H1 (cell line): ENCODE measurements around the gene MICU1. TPM values are rescaled to one million over a fixed set of nuclear protein-coding genes. Genes with fewer than 3 reads are reported as not detected.
A peak's percentile ranks its signal among the peaks of the same experiment; 100 is the strongest.

ENCODE experiments used
- CTCF ChIA-PET: fragments of 300-600 bp; sonication (Branson Sonifier 250); formaldehyde crosslinking; loops from one replicate; lab custom pipeline; 2021; ENCODE audit not compliant: partially characterized antibody; lab: Charles Lee
- POLR2A ChIA-PET: fragments of 300-600 bp; sonication (Branson Sonifier 250); formaldehyde crosslinking; loops from one replicate; lab custom pipeline; 2021; ENCODE audit warnings: inconsistent platforms; ENCODE audit not compliant: partially characterized antibody; lab: Charles Lee
- DNase-seq, 2 experiments: peaks; one replicate each; pipeline versions ENCODE4 v3.0.0 to v3.0.0-alpha.2; 2010 to 2022; ENCODE audit warnings: low spot score in 2 of 2, low read depth in 1 of 2, mixed read lengths in 1 of 2
- FAIRE-seq: peaks from 2 replicates; lab custom pipeline; 2011; peaks lifted over from hg19 to GRCh38; lab: Jason Lieb, UNC
- H2AFZ ChIP-seq: 2 replicates; pipeline ENCODE4 v1.8.1; 2012; ENCODE audit warnings: low read length, inconsistent platforms
- H2AK5ac ChIP-seq: 2 replicates; pipeline ENCODE4 v1.6.1; 2013; ENCODE audit warnings: low read depth, low read length
- H2BK120ac ChIP-seq: replicated peaks from 2 replicates; pipeline ENCODE3; 2013; ENCODE audit warnings: low read depth, low read length, inconsistent platforms
- H2BK12ac ChIP-seq: 2 replicates; pipeline ENCODE4 v1.6.1; 2013; ENCODE audit warnings: low read depth, low read length
- H2BK15ac ChIP-seq: 2 replicates; pipeline ENCODE4 v1.6.1; 2013; ENCODE audit warnings: low read length
- H2BK20ac ChIP-seq: 2 replicates; pipeline ENCODE4 v1.6.1; 2013; ENCODE audit warnings: low read length
- H2BK5ac ChIP-seq: 2 replicates; pipeline ENCODE4 v1.6.1; 2013; ENCODE audit warnings: low read depth, low read length
- H3K14ac ChIP-seq: 2 replicates; pipeline ENCODE4 v1.6.1; 2013; ENCODE audit warnings: inconsistent platforms; ENCODE audit not compliant: insufficient read length
- H3K18ac ChIP-seq: 2 replicates; pipeline ENCODE4 v1.6.1; 2013; ENCODE audit warnings: low read length; ENCODE audit errors: extremely low read depth
- H3K23ac ChIP-seq: 2 replicates; pipeline ENCODE4 v1.6.1; 2013; ENCODE audit warnings: inconsistent platforms; ENCODE audit not compliant: insufficient read length
- H3K23me2 ChIP-seq: 2 replicates; pipeline ENCODE4 v1.6.1; 2013; ENCODE audit warnings: low read depth, low read length
- H3K27ac ChIP-seq: 2 replicates; pipeline ENCODE4 v1.6.1; 2011; ENCODE audit warnings: low read depth, low read length, inconsistent platforms
- H3K27me3 ChIP-seq, 4 experiments: replicated peaks in 1 of 4; 1 replicate in 1 of 4; 2 replicates in 3 of 4; pipeline versions ENCODE4 v1.6.1 to v1.8.1; 2011 to 2013; ENCODE audit warnings: low read length in 3 of 4, mild to moderate bottlenecking in 3 of 4, inconsistent platforms in 2 of 4, mixed read lengths in 2 of 4, moderate library complexity in 1 of 4; ENCODE audit not compliant: control insufficient read depth in 3 of 4, insufficient read depth in 3 of 4; ENCODE audit errors: extremely low read depth in 1 of 4
- H3K36me3 ChIP-seq, 4 experiments: 2 replicates each; pipeline versions ENCODE4 v1.6.1 to v1.8.1; 2011 to 2013; ENCODE audit warnings: mild to moderate bottlenecking in 4 of 4, low read length in 3 of 4, moderate library complexity in 2 of 4, control low read depth in 1 of 4, inconsistent platforms in 1 of 4; ENCODE audit not compliant: insufficient read depth in 4 of 4, control insufficient read depth in 2 of 4
- H3K4ac ChIP-seq: replicated peaks from 2 replicates; pipeline ENCODE3; 2013; ENCODE audit warnings: low read length, low read depth, mixed read lengths, inconsistent platforms; ENCODE audit not compliant: insufficient read length
- H3K4me1 ChIP-seq, 4 experiments: replicated peaks in 1 of 4; 1 replicate in 1 of 4; 2 replicates in 3 of 4; pipeline versions ENCODE4 v1.6.1 to v1.8.1; 2011 to 2013; ENCODE audit warnings: low read length in 3 of 4, inconsistent platforms in 2 of 4, mixed read lengths in 1 of 4; ENCODE audit not compliant: insufficient read depth in 4 of 4, control insufficient read depth in 3 of 4
- H3K4me2 ChIP-seq, 2 experiments: 2 replicates each; pipeline versions ENCODE4 v1.6.1 to v1.8.1; 2011 to 2013; ENCODE audit warnings: low read depth in 2 of 2, low read length in 2 of 2, control low read depth in 1 of 2, inconsistent platforms in 1 of 2, mild to moderate bottlenecking in 1 of 2; ENCODE audit not compliant: insufficient read depth in 1 of 2
- H3K4me3 ChIP-seq, 4 experiments: fragments of 200-600, 300-600 bp in 1 of 4; sonication (generic), shearing (Covaris generic), sonication (Bioruptor Twin) in 1 of 4; 2 replicates each; pipeline versions ENCODE4 v1.5.1 to v1.8.1; 2011 to 2016; ENCODE audit warnings: low read length in 4 of 4, low read depth in 3 of 4, control low read depth in 2 of 4, inconsistent platforms in 2 of 4, mild to moderate bottlenecking in 2 of 4, mixed read lengths in 1 of 4, moderate library complexity in 1 of 4; ENCODE audit not compliant: insufficient read depth in 2 of 4; ENCODE audit errors: extremely low read depth in 1 of 4
- H3K56ac ChIP-seq: replicated peaks from 2 replicates; pipeline ENCODE3; 2013; ENCODE audit warnings: low read depth, mild to moderate bottlenecking, mixed read lengths, low read length, inconsistent platforms; ENCODE audit not compliant: insufficient read length
- H3K79me1 ChIP-seq: 2 replicates; pipeline ENCODE4 v1.6.1; 2013; ENCODE audit warnings: low read depth, low read length, control low read depth
- H3K79me2 ChIP-seq, 2 experiments: 2 replicates each; pipeline versions ENCODE4 v1.6.1 to v1.8.1; 2012 to 2013; ENCODE audit warnings: low read length in 2 of 2, mild to moderate bottlenecking in 2 of 2, inconsistent platforms in 1 of 2; ENCODE audit not compliant: insufficient read depth in 2 of 2, control insufficient read depth in 1 of 2
- H3K9ac ChIP-seq, 4 experiments: replicated peaks in 1 of 4; 1 replicate in 1 of 4; 2 replicates in 3 of 4; pipeline versions ENCODE4 v1.6.1 to v1.8.1; 2011 to 2013; ENCODE audit warnings: low read depth in 3 of 4, low read length in 3 of 4, control low read depth in 2 of 4, mild to moderate bottlenecking in 2 of 4, moderate library complexity in 2 of 4, inconsistent platforms in 1 of 4; ENCODE audit errors: extremely low read depth in 1 of 4
- H3K9me3 ChIP-seq, 2 experiments: 2 replicates each; pipeline versions ENCODE4 v1.6.1 to v1.8.1; 2012 to 2013; ENCODE audit warnings: mild to moderate bottlenecking in 2 of 2, moderate library complexity in 2 of 2, control low read depth in 1 of 2, inconsistent platforms in 1 of 2, low read depth in 1 of 2, low read length in 1 of 2, mixed read lengths in 1 of 2; ENCODE audit not compliant: insufficient read depth in 2 of 2
- H4K20me1 ChIP-seq, 2 experiments: replicated peaks in 1 of 2; 2 replicates each; pipeline versions ENCODE3 to v1.8.1; 2011 to 2013; ENCODE audit warnings: inconsistent platforms in 2 of 2, low read length in 2 of 2, mild to moderate bottlenecking in 1 of 2; ENCODE audit not compliant: insufficient read depth in 2 of 2, control insufficient read depth in 1 of 2
- H4K5ac ChIP-seq: 2 replicates; pipeline ENCODE4 v1.6.1; 2013; ENCODE audit warnings: low read length, low read depth, mixed read lengths, inconsistent platforms; ENCODE audit not compliant: insufficient read length
- H4K8ac ChIP-seq: 2 replicates; pipeline ENCODE4 v1.8.0; 2013; ENCODE audit warnings: mild to moderate bottlenecking, moderate library complexity, low read length, inconsistent platforms; ENCODE audit not compliant: insufficient read depth; ENCODE audit errors: extremely low read depth
- H4K91ac ChIP-seq: replicated peaks from 2 replicates; pipeline ENCODE3; 2013; ENCODE audit warnings: low read length, mixed read lengths, inconsistent platforms; ENCODE audit not compliant: insufficient read length
- CTBP2 ChIP-seq: IDR thresholded peaks from 2 replicates; pipeline ENCODE4 v1.7.0; 2011; ENCODE audit warnings: borderline replicate concordance, mild to moderate bottlenecking, moderate library complexity, mixed read lengths, low read length; ENCODE audit not compliant: insufficient read depth, insufficient read length
- GTF2F1 ChIP-seq: IDR thresholded peaks from 2 replicates; pipeline ENCODE4 v1.6.1; 2012; ENCODE audit warnings: low read depth, low read length, improper control_type of control experiment, borderline replicate concordance
- NANOG ChIP-seq: IDR thresholded peaks from 2 replicates; pipeline ENCODE4 v1.6.1; 2011; ENCODE audit warnings: low read length, low read depth, mild to moderate bottlenecking, inconsistent platforms; ENCODE audit not compliant: insufficient read depth, poor library complexity, severe bottlenecking
- SIX5 ChIP-seq: IDR thresholded peaks from 2 replicates; pipeline ENCODE4 v1.6.1; 2011; ENCODE audit warnings: mild to moderate bottlenecking, low read depth, low read length
- TAF1 ChIP-seq: IDR thresholded peaks from 2 replicates; pipeline ENCODE4 v1.6.1; 2011; ENCODE audit warnings: mild to moderate bottlenecking, low read depth, low read length
- TEAD4 ChIP-seq: IDR thresholded peaks from 2 replicates; pipeline ENCODE4 v1.6.1; 2012; ENCODE audit warnings: low read depth, low read length, inconsistent platforms, mixed read lengths
- WGBS, 2 experiments: shearing (Covaris generic) in 1 of 2; methylation state at CpG; one replicate each; pipeline versions ENCODE4 v1.1.6 to v1.1.7; 2013 to 2015; ENCODE audit warnings: low lambda C conversion rate in 2 of 2, mixed read lengths in 2 of 2, inconsistent platforms in 1 of 2, low coverage in 1 of 2, missing lambda C conversion rate in 1 of 2; ENCODE audit not compliant: insufficient replicate concordance in 2 of 2, insufficient coverage in 1 of 2, insufficient read length in 1 of 2; ENCODE audit errors: extremely low coverage in 1 of 2, missing lambda C conversion rate in 1 of 2; 5-methylcytosine and 5-hydroxymethylcytosine counted together
- polyA plus RNA-seq, 7 experiments: library from polyadenylated mRNA; depleted of rRNA in 3 of 7; stranded (reverse) in 5 of 7; unstranded in 2 of 7; fragments of >200 nt in 5 of 7; fragments of 200-250 nt in 2 of 7; gene quantifications; 1 replicate in 5 of 7; 2 replicates in 1 of 7; 4 replicates in 1 of 7; pipeline versions ENCODE4 v1.2.1 to v1.2.3, GENCODE V29; 2011 to 2013; ENCODE audit warnings: missing spikeins in 2 of 7, mixed read lengths in 2 of 7
- total RNA-seq: library from RNA; stranded (reverse); fragmentation: NEBNext Ultra II Directional; extraction: Animal tissue kit (Norgen Biotek cat#: 25700); gene quantifications from 2 replicates; pipeline ENCODE4 v1.2.1, GENCODE V29; 2021

The MICU1 gene
- total and polyA plus RNA-seq, 2 of the 8 experiments (the other 6 are each of a cell fraction or from before 2014, with no cell fraction given): 18.0 to 36.7 TPM

GRCh38 chr10:72318418-72319262, 307.2 kb downstream of the MICU1 start:
- H4K91ac ChIP-seq: no peak overlapping the region
- H2BK12ac ChIP-seq: peak overlapping the region; percentile 68; the same call in 1 of the 2 replicates
- H3K79me2 ChIP-seq: no peaks in the 10 kb centered on the region
- no peak overlapping the region for H3K27ac ChIP-seq
- peak overlapping the region; percentile 82; the same call in 1 of the 2 replicates for H2AK5ac ChIP-seq
- no peaks in the 10 kb centered on the region; the same call in 1 of the 2 replicates for H3K23me2 ChIP-seq
- H3K18ac ChIP-seq: peak overlapping the region; percentile 51; the same call in 1 of the 2 replicates
- H3K79me1 ChIP-seq: no peaks in the 10 kb centered on the region
- peak overlapping the region in 3 of 4 experiments; percentile 3 to 55 (median 23); a peak in 4 of 8 replicates for H3K4me3 ChIP-seq
- no peaks in the 10 kb centered on the region for H3K27me3 ChIP-seq
- H3K4me1 ChIP-seq: peaks cover 17 to 39% (median 26%) of the 10 kb centered on the region in 4 experiments
- no peak overlapping the region for H4K5ac ChIP-seq
- no peak overlapping the region for H3K4ac ChIP-seq
- peak overlapping the region; percentile 47 to 58 for H3K4me2 ChIP-seq
- no peaks in the 10 kb centered on the region for H3K9me3 ChIP-seq
- no peaks in the 10 kb centered on the region for H3K36me3 ChIP-seq
- 76% methylated on average over 10 of the region's 10 CpGs; no CpG with 5 or more reads in 1 of the 2 experiments for WGBS, 2 experiments
- H2BK5ac ChIP-seq: no peak overlapping the region
- peak overlapping the region; percentile 68; the same call in 1 of the 2 replicates for H2BK20ac ChIP-seq
- H3K23ac ChIP-seq: no peak overlapping the region
- no peak overlapping the region for H4K8ac ChIP-seq
- H3K9ac ChIP-seq: no peak overlapping the region
- TF ChIP-seq SIX5 (no peak), TAF1 (no peak), GTF2F1 (no peak), TEAD4 (peak; percentile 47; the same call in 1 of the 2 replicates), CTBP2 (no peak), NANOG (no peak)
- FAIRE-seq (no peak), DNase-seq (no peak)
- H4K20me1 ChIP-seq: no peaks in the 10 kb centered on the region
- CTCF ChIA-PET: interaction anchor here (0.6 to 4.9 kb wide), 7 partner anchors 15 to 260 kb away, joined by 3 to 22 read pairs (median 3); partner anchors contain the start of gene DDIT4
- peak overlapping the region; percentile 59 for H2BK120ac ChIP-seq
- no peak overlapping the region; the same call in 1 of the 2 replicates for H2BK15ac ChIP-seq
- H3K56ac ChIP-seq: no peak overlapping the region
- POLR2A ChIA-PET: interaction anchor here (0.9 to 39.2 kb wide), 10 partner anchors 7 to 205 kb away, joined by 3 to 895 read pairs (median 18); partner anchors contain the start of genes ANAPC16, ASCC1 and DDIT4
- no peak overlapping the region for H2AFZ ChIP-seq
- H3K14ac ChIP-seq: no peak overlapping the region
